ENCODE data around the gene GPR39. TPM values are rescaled to one million over a fixed set of nuclear protein-coding genes. Genes with fewer than 3 reads are reported as not detected.

The GPR39 gene
- polyA plus RNA-seq, 1 donor from 2014 or later: 1.1 TPM

DNA sequence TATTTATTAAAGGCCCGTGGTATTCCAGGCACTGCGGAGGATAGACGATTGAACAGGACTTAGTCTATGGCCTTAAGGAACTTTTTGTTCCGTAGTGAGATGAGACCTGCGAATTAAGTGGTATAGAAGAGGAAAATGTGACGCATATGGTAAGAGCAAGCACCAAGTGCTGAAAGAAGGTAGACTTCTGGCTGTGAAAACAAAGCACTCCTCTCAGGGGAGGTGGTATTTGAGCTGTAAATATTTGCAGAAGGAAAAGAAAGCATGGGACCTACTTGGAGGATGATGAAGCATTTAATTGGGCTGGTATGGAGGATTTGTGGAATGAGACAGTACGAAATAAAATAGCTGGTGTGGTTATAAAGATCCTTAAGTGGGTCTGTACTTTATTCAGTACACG, 62.5 kb downstream of the GPR39 start:
- Histone ChIP-seq H3K27ac (ENCODE audit: low read length) (no peak overlapping the region), H3K9me3 (ENCODE audit: low read length) (no peaks in the 10 kb centered on the region)

DNA sequence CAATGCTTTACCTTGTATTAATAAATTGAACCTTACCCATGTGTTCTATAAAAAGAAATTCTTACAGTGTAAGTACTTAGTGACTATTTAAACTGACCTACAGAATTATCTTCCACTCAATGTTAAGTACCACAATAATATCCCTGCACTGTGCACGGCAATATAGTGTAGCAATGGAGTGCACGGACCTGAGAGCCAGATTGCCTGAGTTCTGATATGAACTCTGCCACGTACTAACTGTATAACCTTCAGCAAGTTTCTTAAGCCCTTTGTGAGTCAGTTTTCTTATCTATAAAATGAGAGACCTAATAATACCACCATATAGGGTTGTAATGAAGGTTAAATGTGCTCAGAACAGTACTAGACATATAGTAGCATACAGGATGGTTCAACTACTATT, 66.2 kb downstream of the GPR39 start:
- H3K4me2 ChIP-seq (ENCODE audit: low read length): no peak overlapping the region
- H3K9ac ChIP-seq (ENCODE audit: low read length): no peak overlapping the region
- H3K27me3 ChIP-seq (ENCODE audit: insufficient read depth, low read depth, low read length): no peaks in the 10 kb centered on the region
- H3F3A ChIP-seq (ENCODE audit: insufficient read depth, low read length, poor library complexity, severe bottlenecking): no peaks in the 10 kb centered on the region
- no peak overlapping the region for H2AFZ ChIP-seq (ENCODE audit: low read depth, low read length)
- H3K27ac ChIP-seq (ENCODE audit: low read length): no peak overlapping the region
- no peaks in the 10 kb centered on the region for H3K9me3 ChIP-seq (ENCODE audit: low read length)
- no peaks in the 10 kb centered on the region for H3K9me2 ChIP-seq (ENCODE audit: insufficient read depth, low read length)
- H3K4me3 ChIP-seq (ENCODE audit: low read length): no peak overlapping the region
- TF ChIP-seq MXI1 (conservative IDR thresholded peaks at IDR 0.05; ENCODE audit: poor library complexity, severe bottlenecking) (no peak), POLR2AphosphoS5 (IDR thresholded peaks at IDR 0.05) (no peak), EZH2 (IDR thresholded peaks at IDR 0.05; ENCODE audit: borderline replicate concordance, insufficient read depth, low read length, poor library complexity, severe bottlenecking) (no peak), TAF1 (IDR thresholded peaks at IDR 0.05; ENCODE audit: low read depth) (no peak), RAD21 (conservative IDR thresholded peaks at IDR 0.05) (no peak), SMC3 (conservative IDR thresholded peaks at IDR 0.05; ENCODE audit: poor library complexity) (no peak), EP300 (conservative IDR thresholded peaks at IDR 0.05; ENCODE audit: poor library complexity, severe bottlenecking) (no peak)
- TF ChIP-seq, protein P1, sequence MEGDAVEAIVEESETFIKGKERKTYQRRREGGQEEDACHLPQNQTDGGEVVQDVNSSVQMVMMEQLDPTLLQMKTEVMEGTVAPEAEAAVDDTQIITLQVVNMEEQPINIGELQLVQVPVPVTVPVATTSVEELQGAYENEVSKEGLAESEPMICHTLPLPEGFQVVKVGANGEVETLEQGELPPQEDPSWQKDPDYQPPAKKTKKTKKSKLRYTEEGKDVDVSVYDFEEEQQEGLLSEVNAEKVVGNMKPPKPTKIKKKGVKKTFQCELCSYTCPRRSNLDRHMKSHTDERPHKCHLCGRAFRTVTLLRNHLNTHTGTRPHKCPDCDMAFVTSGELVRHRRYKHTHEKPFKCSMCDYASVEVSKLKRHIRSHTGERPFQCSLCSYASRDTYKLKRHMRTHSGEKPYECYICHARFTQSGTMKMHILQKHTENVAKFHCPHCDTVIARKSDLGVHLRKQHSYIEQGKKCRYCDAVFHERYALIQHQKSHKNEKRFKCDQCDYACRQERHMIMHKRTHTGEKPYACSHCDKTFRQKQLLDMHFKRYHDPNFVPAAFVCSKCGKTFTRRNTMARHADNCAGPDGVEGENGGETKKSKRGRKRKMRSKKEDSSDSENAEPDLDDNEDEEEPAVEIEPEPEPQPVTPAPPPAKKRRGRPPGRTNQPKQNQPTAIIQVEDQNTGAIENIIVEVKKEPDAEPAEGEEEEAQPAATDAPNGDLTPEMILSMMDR (IDR thresholded peaks at IDR 0.05; ENCODE audit: poor library complexity, severe bottlenecking): no peak
- TF ChIP-seq, protein P2, sequence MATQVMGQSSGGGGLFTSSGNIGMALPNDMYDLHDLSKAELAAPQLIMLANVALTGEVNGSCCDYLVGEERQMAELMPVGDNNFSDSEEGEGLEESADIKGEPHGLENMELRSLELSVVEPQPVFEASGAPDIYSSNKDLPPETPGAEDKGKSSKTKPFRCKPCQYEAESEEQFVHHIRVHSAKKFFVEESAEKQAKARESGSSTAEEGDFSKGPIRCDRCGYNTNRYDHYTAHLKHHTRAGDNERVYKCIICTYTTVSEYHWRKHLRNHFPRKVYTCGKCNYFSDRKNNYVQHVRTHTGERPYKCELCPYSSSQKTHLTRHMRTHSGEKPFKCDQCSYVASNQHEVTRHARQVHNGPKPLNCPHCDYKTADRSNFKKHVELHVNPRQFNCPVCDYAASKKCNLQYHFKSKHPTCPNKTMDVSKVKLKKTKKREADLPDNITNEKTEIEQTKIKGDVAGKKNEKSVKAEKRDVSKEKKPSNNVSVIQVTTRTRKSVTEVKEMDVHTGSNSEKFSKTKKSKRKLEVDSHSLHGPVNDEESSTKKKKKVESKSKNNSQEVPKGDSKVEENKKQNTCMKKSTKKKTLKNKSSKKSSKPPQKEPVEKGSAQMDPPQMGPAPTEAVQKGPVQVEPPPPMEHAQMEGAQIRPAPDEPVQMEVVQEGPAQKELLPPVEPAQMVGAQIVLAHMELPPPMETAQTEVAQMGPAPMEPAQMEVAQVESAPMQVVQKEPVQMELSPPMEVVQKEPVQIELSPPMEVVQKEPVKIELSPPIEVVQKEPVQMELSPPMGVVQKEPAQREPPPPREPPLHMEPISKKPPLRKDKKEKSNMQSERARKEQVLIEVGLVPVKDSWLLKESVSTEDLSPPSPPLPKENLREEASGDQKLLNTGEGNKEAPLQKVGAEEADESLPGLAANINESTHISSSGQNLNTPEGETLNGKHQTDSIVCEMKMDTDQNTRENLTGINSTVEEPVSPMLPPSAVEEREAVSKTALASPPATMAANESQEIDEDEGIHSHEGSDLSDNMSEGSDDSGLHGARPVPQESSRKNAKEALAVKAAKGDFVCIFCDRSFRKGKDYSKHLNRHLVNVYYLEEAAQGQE (IDR thresholded peaks at IDR 0.05; ENCODE audit: borderline replicate concordance): no peak
- H3K36me3 ChIP-seq (ENCODE audit: insufficient read depth, low read length): no peaks in the 10 kb centered on the region
- H4K20me1 ChIP-seq (ENCODE audit: insufficient read depth): no peaks in the 10 kb centered on the region
- H3K79me2 ChIP-seq (replicated peaks; ENCODE audit: insufficient read depth, low read length): no peaks in the 10 kb centered on the region

More for the DNA sequence above, 62.5 kb downstream of the GPR39 start:
- Histone ChIP-seq H2AFZ (ENCODE audit: low read depth, low read length) (no peak overlapping the region), H3K36me3 (ENCODE audit: insufficient read depth, low read length) (no peaks in the 10 kb centered on the region), H3K79me2 (replicated peaks; ENCODE audit: insufficient read depth, low read length) (no peaks in the 10 kb centered on the region), H3F3A (ENCODE audit: insufficient read depth, low read length, poor library complexity, severe bottlenecking) (no peaks in the 10 kb centered on the region), H3K9me2 (ENCODE audit: insufficient read depth, low read length) (no peaks in the 10 kb centered on the region), H3K4me2 (ENCODE audit: low read length) (no peak overlapping the region), H3K27me3 (ENCODE audit: insufficient read depth, low read depth, low read length) (no peaks in the 10 kb centered on the region), H3K9ac (ENCODE audit: low read length) (no peak overlapping the region), H4K20me1 (ENCODE audit: insufficient read depth) (no peaks in the 10 kb centered on the region), H3K4me3 (ENCODE audit: low read length) (no peak overlapping the region)
- TF ChIP-seq EZH2 (IDR thresholded peaks at IDR 0.05; ENCODE audit: borderline replicate concordance, insufficient read depth, low read length, poor library complexity, severe bottlenecking) (no peak), SMC3 (conservative IDR thresholded peaks at IDR 0.05; ENCODE audit: poor library complexity) (no peak), POLR2AphosphoS5 (IDR thresholded peaks at IDR 0.05) (no peak), TAF1 (IDR thresholded peaks at IDR 0.05; ENCODE audit: low read depth) (no peak)
